HG02938 (cell line): ENCODE results near the gene EFNA4.

Experiments
- ATAC-seq: cut with Tn5 transposase; IDR thresholded peaks from one replicate; pipeline ENCODE4 v1.9.1; 2021; ENCODE audit warnings: mild to moderate bottlenecking, moderate library complexity; ENCODE audit not compliant: unreplicated experiment

Gene EFNA4

GRCh38 chr1:155072531-155073289 lies 9.2 kb downstream of the EFNA4 start:
- no peak for ATAC-seq

DNA sequence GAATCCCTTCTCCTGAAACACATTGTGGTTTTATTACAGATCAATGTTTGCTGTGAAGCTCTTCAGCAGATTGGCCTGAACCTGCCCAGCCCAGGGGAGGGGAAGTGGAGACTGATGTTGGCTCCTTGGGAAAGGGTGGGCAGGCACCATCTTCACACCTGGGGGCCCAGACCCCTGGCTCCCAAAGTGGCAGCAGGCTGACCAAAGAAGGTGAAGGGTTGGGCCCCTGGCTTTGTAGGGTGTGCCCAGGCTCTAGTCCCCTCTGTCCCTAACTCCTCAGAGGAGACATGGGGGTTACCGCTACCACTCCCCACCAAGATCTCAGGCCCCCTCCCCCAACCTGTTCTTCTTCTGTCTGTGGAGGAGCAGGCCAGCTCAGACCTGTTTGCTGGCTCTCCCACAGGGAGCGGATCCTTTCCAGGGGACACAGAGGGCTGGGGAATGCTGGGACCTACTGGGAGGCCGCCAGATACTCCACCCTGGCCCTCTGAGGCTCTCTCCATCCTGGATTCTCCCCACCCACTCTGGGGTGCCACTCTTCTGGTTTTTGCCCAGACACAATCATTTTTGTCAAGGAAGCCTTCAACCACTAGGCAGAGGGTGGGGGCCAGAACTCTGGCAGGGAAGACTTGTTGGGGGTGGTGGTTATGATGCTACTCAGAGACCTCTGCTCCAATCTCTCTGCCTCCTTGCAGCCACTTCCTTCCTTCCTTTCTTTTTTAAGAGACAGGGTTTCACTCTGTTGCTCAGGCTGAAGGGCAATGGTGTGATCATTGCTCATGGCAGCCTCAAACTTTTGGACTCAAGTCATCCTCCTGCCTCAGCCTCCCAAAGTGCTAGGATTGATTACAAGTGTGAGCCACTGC lies 10.1 kb downstream of the EFNA4 start:
- no peak for ATAC-seq

- ATAC-seq, result no peak
Observed at GRCh38 chr1:155075535-155075934, 12.0 kb downstream of the EFNA4 start.

GRCh38 chr1:155076371-155076770 lies 12.8 kb downstream of the EFNA4 start:
- no peak for ATAC-seq

DNA sequence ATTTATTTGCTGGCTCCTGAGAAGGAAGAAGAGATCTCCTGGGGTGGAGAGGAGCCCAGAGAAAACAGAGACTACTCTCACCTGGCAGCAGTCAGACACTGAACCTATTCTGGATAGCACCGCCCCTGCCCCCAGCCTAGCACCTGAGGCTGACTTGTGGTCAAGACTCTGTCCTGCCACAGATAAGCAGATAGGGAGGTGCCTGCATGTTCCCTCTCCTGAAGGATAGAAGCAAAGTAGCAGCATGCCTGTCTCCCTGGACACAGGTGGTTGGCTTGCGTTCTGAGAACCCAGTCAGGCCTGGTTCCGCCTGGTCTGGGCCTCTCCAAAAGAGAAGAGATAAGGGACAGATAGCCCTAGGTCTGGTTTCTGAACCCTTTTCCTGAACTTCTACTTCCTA lies 13.8 kb downstream of the EFNA4 start:
- ATAC-seq, result no peak

DNA sequence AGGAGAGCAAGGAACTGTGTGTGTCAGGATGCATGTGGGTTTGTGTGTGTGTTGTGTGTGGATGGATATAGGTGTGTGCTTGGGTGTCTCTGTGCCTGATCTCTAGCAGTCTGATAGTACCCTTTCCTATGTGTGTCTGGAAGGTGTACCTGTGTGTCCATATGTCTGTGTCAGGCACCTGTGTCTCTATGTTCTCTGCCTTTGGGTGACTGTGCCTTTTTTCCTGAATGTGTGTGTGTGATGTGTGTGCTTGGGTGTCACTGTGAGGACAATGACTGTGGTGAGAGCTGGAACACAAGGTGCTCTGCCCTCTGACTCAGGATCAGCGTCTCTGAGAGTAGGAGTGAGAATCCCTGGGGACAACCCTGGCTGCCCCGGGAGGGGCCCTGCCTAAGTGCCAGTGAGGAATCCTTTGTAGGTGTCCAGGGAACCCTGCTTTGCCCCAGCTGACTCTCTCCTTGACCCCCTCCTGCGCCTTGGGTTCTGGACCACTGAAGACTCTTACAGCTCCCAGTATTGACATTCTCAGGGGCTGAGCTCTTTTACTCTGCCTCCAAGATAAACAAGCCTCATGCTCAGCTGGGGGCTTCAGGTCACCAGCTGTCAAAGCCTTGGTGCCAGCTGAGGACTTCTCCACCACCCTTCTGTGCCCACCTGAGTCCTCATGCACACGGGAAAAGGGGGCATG lies 14.4 kb downstream of the EFNA4 start:
- ATAC-seq, result no peak

- ATAC-seq, result no peak
Observed at GRCh38 chr1:155078469-155079209, 15.1 kb downstream of the EFNA4 start, which contains the start of gene EFNA3. Gene EFNA3, plus strand, starts transcription at chr1:155078837. Its CDS starts 105 bp downstream, at chr1:155078942.

DNA sequence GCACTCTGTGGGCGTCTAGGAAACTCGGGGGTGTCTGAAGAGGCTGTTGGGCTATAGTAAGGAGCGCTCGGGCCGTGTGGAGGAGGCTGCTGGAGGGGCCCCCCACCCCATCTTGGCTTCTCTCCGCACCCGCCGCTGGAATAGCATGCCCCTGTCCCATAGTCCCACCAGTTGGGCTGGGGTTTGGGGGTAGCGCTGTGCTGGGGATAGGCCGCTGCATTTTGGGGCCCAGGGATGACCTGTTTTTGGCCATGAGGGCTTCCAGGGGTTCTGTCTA lies 15.6 kb downstream of the EFNA4 start:
- no peak for ATAC-seq

DNA sequence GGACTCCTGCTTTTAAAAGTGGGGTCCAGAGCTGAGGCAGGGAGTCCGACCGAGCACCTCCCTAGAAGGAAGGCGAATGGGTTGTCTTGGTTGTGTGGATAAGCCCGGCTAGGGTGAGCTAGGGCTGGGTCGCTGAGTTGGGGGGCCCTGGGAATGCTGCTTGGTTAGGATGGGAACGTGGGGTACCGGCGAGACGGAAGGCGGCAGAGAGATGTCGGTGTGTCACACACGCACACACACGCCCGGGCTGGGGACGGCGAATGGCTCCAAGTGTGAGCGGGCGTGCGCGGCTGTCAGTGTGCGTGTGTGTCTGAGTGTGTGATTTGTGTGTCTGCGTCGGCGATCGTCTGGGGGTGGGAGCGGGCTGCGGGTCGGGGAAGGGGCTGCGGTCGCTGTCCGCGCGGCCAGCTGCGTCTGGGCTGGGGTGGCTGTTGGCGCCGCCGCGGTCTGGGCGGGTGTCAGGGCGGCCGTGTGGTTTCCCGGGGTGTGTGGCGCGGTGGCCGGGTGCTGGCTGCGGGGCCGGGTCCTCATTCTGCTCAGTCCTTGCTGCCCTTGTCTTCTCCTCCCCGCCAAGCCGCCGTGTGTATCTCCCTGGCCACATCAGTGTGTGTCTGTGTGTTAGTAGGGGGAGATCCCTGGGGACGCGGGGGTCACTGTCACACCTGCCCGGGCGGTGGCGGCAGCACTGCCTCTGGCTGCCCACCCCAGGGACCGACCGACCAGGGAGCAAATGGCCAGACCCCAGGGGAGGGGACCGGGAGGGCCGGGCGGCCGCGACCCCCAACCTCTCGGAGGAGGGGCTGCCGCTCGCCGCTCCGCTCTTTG lies 16.2 kb downstream of the EFNA4 start:
- no peak for ATAC-seq

GRCh38 chr1:155080312-155081228 lies 17.0 kb downstream of the EFNA4 start:
- no peak for ATAC-seq

GRCh38 chr1:155081472-155082300 lies 18.1 kb downstream of the EFNA4 start:
- ATAC-seq, result no peak

DNA sequence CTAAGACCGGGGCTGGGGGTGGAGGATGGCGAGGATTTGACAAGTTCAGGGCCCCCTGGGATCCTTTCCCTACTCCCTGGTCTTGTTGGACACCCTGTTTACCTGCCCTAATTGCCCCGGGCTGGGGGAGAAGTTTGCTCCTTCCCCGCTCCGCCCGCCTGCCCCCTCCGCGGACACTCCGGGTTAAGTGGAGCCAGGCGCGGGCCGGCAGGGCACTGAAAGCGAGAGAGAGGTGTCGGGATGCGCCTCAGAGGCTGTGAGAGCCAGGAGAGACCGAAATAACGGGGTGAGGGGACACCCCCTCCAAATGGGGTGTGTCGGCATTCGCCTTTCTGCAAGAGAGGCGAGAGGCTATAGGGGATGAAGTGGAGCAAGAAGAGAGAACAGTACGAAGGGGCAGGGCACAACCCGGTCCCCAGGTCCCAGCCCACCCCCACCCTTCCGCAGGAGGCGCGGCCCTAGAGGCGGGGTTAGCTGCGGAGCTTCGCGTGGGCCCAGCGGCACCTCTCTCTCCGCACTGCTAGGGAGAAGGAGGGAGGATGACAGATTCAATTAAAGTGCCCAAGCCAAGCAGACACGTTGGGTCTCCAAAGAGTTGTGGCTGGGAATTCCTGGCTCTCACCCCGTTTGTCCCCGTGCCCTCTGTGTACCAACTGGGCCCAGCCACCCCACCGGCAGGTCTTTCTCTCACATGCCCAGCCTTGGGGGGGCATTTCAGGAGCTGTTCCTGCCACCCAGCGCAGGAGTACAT lies 18.9 kb downstream of the EFNA4 start:
- no peak for ATAC-seq

DNA sequence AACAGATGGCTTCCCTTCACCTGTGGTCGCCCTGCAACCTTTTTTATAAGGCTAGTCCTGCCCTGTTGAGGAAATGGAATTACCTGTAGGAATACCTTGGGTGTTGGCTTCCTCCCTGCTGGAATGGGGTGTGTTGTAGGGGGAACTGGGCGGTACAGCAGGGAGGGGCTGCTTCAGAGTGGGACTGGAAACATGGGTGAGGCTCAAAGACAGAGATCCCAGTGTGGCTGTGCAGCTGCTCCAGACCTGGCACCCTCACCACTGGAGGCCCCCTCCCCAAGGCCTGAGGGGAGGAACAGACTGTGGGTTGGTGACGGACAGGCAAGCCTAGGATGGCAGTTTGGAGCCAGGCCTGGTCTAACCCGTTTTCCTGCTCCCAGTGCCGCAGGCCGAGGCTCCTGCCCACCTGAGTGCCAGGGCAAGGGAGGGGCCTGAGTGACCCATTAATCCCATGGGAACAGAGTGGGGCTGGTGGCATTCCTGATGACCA lies 19.6 kb downstream of the EFNA4 start:
- no peak for ATAC-seq

GRCh38 chr1:155083865-155084721 lies 20.6 kb downstream of the EFNA4 start:
- no peak for ATAC-seq

DNA sequence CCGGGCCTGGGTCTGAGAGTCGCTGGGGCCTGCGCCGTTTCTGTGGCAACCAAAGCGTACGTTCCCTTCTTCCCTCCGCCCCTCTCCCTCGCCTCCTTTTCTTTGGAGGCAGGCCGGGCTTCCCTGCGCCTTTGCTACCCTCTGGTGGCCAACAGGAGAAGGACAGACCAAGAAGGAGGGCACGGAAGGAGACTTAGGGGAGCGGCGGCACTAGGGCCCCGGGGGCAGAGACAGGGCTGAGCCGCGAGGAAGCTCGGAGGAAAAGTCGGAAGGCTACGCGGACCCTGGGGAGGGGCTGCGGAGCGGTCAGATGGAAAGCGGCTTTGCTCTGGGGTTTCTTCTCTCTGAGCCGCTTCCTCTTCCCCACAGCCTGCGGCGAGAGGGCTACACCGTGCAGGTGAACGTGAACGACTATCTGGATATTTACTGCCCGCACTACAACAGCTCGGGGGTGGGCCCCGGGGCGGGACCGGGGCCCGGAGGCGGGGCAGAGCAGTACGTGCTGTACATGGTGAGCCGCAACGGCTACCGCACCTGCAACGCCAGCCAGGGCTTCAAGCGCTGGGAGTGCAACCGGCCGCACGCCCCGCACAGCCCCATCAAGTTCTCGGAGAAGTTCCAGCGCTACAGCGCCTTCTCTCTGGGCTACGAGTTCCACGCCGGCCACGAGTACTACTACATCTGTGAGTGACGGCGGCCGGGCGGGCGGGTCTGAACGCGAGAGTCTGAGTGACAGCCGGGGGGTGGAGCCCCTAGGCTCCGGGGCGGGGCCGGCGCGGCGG lies 21.4 kb downstream of the EFNA4 start:
- peak; percentile 74 for ATAC-seq
